Cardiac septum (tissue), 1 donor: ENCODE data around the gene ITLN1. TPM values are rescaled to one million over a fixed set of nuclear protein-coding genes. Genes with fewer than 3 reads are reported as not detected.
"Not testable (repeated sequence)": the region's sequence is repeated elsewhere in the genome, so short reads cannot be mapped to it uniquely, and the experiment has no call there.

Source experiments
- DNase-seq: peaks from one replicate; pipeline ENCODE4 v3.0.0-alpha.2; 2020; ENCODE audit warnings: low spot score
- intact Hi-C: fragments of 100-400 bp; cut with DNase I; formaldehyde crosslinking; loops from one replicate; pipeline ENCODE4 v1.14.0; 2022
- long read RNA-seq: library from polyadenylated mRNA; unstranded; transcript quantifications from one replicate; pipeline ENCODE4 v2.0.0, GENCODE V29; 2021
- total RNA-seq: library from RNA; stranded (reverse); fragmentation: NEBNext Ultra II Directional; extraction: Animal tissue kit (Norgen Biotek cat#: 25700); gene quantifications from one replicate; pipeline ENCODE4 v1.2.1, GENCODE V29; 2021
- donor health status: DM: no; HTN: no; CAD: no.

ITLN1 gene
- 0.27 TPM for total RNA-seq
- long read RNA-seq, result 0 reads

- intact Hi-C loops, result no loop called here
- no peak for DNase-seq
These were observed at the start of gene ITLN1 for GRCh38 chr1:160885042-160885441. Gene ITLN1, minus strand, starts transcription at chr1:160885180. Its CDS starts 303 bp downstream, at chr1:160884877.

- intact Hi-C loops, result loop anchor here (5.0 kb wide), 1 partner anchor 91 kb away; no protein-coding TSS in a partner anchor
- DNase-seq, result not testable (repeated sequence)
These were observed 48.3 kb upstream of the ITLN1 start for GRCh38 chr1:160933305-160933704.

- intact Hi-C loops, result no loop called here
- DNase-seq, result no peak
These were observed 40.8 kb upstream of the ITLN1 start for GRCh38 chr1:160925652-160926244.

GRCh38 chr1:160924791-160925651, 40.0 kb upstream of the ITLN1 start:
- DNase-seq, result no peak
- intact Hi-C loops, result no loop called here

- intact Hi-C loops, result no loop called here
- no peak for DNase-seq
These were observed 31.7 kb upstream of the ITLN1 start for GRCh38 chr1:160916666-160917065.

- DNase-seq, intact Hi-C loops: not testable (repeated sequence)
These were observed 28.2 kb upstream of the ITLN1 start for GRCh38 chr1:160913229-160913628.

- no peak for DNase-seq
- intact Hi-C loops, result no loop called here
These were observed 26.9 kb upstream of the ITLN1 start for GRCh38 chr1:160911925-160912324.

- intact Hi-C loops, result no loop called here
- DNase-seq, result no peak
These were observed 26.5 kb upstream of the ITLN1 start for GRCh38 chr1:160911441-160911840.

GRCh38 chr1:160910170-160910750, 25.3 kb upstream of the ITLN1 start:
- DNase-seq, result no peak
- intact Hi-C loops, result no loop called here

- no peak for DNase-seq
- intact Hi-C loops, result no loop called here
These were observed 23.0 kb upstream of the ITLN1 start for GRCh38 chr1:160907976-160908375.

- intact Hi-C loops, result no loop called here
- DNase-seq, result no peak
These were observed 20.6 kb upstream of the ITLN1 start for GRCh38 chr1:160905617-160905989.

- intact Hi-C loops, result no loop called here
- no peak for DNase-seq
These were observed 20.0 kb upstream of the ITLN1 start for GRCh38 chr1:160904783-160905616.

GRCh38 chr1:160902251-160902650, 17.3 kb upstream of the ITLN1 start:
- intact Hi-C loops, result not testable (repeated sequence)

GRCh38 chr1:160901768-160902167, 16.8 kb upstream of the ITLN1 start:
- intact Hi-C loops, result no loop called here
- no peak for DNase-seq

More at GRCh38 chr1:160902251-160902650, 17.3 kb upstream of the ITLN1 start:
- not testable (repeated sequence) for DNase-seq

GRCh38 chr1:160900683-160901082, 15.7 kb upstream of the ITLN1 start:
- intact Hi-C loops, DNase-seq: not testable (repeated sequence)

- DNase-seq, intact Hi-C loops: not testable (repeated sequence)
These were observed 9.6 kb upstream of the ITLN1 start for GRCh38 chr1:160894368-160895135.

- no peak for DNase-seq
- intact Hi-C loops, result no loop called here
These were observed 6.5 kb upstream of the ITLN1 start for GRCh38 chr1:160891474-160891873.

- DNase-seq, result no peak
- intact Hi-C loops, result no loop called here
These were observed 3.9 kb upstream of the ITLN1 start for GRCh38 chr1:160888926-160889325.

GRCh38 chr1:160887071-160887470, 2.1 kb upstream of the ITLN1 start:
- intact Hi-C loops, result no loop called here
- DNase-seq, result no peak
